ENCODE measurements around the gene TBC1D9B.
A peak's percentile ranks its signal among the peaks of the same experiment; 100 is the strongest.

Gene TBC1D9B

DNA sequence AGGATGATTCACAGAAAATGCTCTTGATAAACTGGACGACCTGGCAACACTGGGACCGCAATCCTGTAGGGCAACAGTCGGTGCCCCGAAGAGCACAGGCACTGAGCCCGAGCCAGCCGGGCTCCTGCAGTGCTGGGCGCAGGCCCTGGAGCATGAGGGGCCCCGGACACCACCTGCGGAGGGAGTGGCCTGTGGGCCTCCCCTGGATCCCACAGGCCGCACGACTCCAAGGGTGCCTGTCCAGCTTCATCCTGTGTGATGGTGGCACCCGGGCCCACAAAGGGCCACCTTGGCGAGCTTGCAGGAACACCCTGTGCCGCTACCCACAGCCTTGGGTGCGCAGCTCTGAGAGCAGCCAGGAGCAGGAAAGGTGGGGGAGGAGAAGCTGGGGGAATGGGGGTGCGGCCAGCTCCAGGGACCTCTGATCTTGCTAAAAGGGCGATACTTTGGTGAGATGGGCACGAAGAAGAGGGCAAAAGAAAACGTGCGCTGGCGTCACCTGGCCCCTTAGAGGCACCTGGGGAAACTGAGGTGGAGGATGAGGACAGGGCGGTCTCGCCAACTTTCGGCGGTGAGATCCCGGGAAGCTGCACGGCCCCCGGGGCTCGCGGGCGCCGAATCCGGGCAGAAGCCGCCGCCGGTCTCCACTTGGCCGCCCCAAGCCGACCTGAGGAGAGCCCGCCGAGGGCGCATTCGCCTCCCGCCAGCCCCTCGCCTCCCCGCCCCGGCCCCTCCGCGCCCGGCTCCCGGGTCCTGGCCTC lies 722 bp downstream of the TBC1D9B start:
- no peak for DNase-seq (ENCODE audit: low spot score)

DNA sequence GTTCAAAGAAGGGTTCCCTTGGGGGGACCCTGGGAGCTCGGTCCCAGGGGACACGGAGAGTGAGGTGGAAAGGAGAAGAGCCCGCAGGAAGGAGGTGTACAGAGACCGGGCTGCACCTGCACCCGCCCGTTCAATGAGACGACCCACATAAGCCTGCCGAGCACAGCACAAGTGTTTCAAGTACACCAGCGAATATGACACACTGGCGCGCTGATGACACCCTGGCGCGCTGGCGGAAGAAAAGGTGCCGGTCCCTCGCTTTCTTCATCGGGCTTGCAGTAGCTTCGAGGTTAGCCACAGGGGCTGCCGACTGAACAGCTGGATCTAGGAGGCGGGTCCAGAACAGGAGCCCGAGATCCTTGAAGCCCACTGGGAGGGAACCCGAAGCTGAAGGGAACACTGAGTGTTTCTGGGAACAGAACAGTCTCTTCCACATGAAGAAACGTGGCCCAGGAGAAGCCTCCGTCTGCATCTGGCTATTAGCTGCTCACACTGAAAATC lies 1.4 kb downstream of the TBC1D9B start:
- DNase-seq (ENCODE audit: low spot score) = no peak

DNA sequence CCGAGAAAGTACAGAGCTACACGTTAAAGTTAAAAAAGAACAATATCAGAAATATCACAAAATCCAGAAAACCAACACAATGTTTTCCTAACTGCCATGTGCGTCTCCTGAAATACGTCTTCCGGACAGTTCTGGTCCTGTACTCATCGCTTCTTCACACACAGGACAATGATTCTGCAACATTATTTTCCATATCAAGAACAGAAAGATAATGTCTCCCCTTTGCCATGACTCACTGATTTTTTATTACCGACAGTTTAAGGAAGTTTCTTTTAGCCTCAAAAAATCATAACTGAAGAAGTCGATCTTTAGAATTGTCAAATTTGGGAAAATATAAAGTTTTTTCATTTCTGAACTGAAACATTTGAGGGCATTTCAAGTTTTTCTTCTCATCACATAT lies 2.5 kb downstream of the TBC1D9B start:
- DNase-seq (ENCODE audit: low spot score) = no peak

DNA sequence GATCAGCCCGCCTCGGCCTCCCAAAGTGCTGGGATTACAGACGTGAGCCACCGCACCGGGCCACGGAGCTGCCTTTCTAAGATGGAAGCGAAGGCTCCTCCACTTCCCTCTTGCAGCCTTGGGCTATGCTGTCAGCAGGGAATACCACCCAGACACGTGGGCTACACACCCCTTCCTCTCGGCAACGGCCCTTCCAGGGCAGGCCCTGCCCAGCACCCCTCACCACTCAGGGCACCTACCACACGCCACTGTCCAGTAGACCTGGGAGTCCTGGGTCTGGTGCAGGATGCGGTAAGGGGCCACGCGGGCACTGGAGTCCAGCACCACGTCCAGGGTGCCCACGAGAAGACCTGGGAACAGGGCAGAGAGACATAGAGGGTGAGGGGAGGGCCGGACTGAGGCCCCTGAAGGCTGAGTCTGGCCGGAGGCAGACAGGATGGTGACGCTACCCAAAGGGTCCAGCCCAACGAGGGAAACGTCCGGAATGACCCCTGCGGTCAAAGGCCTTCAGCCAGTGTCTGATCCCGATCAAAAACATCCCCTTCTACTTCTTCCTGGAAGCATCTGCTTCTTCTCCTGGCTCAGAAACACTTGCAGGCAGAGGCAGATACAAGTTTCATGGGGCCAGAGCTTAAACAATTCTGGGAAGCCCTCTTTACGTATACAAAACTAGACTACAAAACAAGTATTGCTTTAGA lies 3.1 kb downstream of the TBC1D9B start:
- DNase-seq (ENCODE audit: low spot score) = no peak

DNA sequence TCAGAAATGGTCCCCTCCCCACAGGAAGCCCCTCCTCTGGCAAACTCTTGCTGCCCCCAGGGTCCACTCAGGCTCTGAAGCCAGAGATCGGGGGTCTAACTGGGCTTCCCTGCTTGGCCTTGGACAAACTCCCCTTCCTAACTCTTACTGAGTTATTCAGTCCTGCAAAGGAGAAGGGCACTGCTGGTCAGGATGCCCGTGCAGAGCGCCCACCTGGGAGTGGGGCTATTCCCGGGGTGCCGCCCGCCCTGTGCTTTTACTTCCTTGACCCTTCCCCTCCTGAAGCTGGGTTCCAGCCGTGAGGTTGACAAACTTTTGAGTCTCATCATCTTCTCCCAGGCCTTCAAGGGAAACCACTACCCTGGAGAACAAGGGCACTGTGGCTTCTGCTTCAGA lies 4.9 kb downstream of the TBC1D9B start:
- no peak for DNase-seq (ENCODE audit: low spot score)

DNA sequence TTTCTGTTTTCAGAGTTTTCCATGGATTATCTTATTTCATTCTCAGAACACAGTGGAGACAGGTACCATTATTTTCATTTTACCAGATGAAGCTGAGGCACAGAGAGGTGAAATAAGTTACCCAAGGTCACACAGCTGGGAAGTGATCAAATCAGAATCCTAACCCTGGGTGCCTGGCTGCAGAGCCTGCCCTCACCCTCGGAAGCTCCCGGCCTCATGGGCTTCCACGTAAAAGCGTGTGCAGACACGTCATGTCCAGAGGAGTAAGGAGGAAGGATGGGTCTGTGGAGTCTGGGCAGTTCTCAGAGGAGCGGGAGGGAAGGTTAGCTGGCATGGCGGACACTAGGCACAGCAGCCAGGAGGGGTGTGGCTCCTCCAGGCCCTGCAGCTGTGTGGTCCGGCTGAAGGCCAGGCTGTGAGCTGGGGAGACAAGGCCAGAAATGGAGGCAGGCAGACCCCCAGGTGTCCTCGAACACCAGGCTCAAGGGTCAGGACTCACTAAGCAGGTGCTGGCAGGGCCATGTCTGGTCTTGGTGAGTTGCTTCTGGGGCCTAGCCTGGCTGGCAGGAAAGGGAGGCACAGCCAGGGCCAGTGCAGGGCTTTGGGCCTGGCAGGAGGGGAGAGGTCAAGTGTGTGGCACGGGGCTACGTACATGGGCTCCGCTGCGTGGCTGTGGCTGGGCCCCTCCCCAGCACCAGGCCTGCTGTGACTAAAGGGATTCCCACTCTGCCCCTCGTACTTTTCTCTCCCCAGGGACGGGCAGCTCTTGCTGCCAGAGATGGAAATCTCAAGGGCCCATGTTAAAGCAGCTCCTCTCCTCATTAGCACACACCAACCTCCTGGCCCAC lies 5.6 kb downstream of the TBC1D9B start:
- no peak for DNase-seq (ENCODE audit: low spot score)

DNA sequence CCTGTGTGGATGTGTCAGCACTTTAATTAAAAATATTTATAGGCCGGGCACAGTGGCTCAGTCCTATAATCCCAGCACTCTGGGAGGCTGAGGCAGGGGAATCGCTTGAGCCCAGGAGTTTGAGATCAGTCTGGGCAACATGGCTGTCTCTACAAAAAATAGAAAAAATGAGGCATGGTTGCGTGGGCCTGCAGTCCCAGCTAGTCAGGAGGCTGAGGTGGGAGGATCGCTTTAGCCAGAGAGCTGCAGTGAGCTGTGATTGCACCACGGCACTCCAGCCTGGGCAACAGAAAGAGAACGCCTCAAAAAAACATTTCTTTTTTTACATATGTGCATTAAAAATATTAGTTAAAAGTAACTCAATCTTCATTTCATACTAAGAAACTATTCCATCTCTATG lies 6.2 kb downstream of the TBC1D9B start:
- DNase-seq (ENCODE audit: low spot score) = no peak

DNA sequence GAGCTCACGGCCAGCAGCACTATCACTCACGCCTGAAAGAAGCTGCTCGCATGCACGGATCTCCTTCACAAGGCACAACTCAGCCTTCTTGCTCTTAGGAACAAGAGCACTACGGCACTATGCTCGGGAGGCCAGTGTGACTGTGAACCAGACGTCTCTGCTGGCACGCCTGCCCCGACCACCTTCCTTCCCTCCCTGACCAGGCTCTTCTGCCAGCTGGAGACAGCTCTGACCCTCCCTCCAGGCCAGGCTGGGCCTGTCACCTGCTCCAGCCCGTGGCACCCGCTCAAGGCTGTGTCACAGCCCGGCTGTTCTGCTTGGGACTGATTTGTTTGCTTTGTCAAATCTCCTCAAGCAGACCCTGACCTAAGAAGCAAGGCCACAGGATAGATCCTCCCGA lies 7.0 kb downstream of the TBC1D9B start:
- peak; percentile 61 for DNase-seq (ENCODE audit: low spot score)

DNA sequence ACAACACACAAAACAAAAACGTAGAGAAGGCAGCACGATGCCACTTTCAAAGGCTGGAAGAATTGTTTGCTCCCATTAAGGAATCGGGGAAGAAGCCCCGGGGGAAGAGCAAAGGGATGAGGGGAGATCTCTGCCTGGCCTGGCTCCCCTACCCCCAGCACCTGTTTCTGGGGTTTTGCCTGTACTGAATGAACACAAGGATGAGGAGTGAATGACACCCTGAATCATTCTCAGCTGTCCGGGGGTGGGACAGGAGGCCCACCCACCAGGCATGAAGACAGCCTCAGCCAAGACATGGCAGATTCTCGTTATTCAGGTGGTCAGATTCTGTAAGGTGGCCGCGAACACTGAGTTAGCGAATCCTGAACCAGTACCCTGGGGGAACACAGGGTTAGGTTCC lies 7.5 kb downstream of the TBC1D9B start:
- no peak for DNase-seq (ENCODE audit: low spot score)

DNA sequence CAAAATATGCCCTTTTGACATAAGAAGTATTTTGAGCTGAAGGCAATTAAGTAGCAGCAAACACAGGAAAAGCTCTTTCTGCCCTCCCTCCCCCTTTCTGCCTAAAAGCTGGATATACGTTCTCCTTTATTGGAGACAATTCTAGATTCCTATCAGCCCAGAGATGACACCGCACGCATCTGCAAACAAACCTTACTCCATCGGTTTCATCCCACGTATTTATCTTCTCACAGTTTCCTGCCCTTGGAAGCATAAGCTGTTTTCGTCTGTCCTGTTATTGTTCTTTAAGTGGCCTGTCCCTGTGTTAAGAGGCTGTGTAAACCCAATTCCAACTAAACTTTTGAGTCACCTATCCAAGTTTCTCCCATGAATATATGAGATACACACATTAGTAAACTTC lies 11.8 kb downstream of the TBC1D9B start:
- no peak for DNase-seq (ENCODE audit: low spot score)

DNA sequence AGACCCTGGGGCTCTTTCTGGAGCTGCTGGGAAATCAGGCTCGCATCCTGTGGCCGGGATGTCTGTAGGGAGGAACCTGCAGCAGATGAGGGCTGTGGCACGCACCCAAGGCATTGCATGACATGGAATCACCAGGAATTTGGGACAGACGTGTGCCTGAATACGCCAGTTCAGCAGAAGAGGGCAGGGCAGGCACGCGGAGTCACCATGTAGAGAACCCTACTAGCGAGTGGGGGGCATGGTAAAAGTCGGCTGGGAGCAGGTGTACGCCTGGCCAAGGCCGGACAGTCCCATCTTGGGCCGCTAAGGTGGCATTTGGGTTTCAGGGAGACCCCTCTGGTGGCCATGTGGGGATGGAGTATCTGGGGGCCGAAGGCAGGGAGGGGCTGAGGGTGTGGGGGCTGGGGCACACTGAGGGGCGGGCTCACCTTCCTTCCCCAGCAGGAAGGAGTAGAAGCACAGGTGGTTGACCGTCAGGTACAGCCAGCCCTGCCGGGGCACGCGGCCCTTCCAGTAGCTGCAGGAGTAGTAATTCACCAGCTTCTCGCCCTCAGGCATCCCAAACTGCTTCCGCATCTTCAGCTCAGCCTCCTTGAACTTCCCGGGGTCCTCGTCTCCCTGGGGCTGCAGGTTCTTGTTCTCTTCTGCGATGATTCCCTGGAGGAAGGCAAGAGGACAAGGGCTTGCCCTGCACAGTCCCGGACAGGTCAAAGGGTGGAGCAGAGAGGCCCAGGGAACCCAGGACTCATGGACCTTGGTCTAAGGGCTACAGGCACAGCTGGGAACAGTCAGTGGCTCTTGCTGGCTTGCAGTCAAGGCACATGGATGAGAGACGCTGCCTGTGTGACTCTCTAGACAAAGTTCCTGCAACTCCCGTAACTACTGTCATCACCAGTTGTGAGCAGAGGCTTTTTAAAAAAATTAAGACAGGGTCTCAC lies 13.5 kb downstream of the TBC1D9B start:
- DNase-seq (ENCODE audit: low spot score) = no peak

DNA sequence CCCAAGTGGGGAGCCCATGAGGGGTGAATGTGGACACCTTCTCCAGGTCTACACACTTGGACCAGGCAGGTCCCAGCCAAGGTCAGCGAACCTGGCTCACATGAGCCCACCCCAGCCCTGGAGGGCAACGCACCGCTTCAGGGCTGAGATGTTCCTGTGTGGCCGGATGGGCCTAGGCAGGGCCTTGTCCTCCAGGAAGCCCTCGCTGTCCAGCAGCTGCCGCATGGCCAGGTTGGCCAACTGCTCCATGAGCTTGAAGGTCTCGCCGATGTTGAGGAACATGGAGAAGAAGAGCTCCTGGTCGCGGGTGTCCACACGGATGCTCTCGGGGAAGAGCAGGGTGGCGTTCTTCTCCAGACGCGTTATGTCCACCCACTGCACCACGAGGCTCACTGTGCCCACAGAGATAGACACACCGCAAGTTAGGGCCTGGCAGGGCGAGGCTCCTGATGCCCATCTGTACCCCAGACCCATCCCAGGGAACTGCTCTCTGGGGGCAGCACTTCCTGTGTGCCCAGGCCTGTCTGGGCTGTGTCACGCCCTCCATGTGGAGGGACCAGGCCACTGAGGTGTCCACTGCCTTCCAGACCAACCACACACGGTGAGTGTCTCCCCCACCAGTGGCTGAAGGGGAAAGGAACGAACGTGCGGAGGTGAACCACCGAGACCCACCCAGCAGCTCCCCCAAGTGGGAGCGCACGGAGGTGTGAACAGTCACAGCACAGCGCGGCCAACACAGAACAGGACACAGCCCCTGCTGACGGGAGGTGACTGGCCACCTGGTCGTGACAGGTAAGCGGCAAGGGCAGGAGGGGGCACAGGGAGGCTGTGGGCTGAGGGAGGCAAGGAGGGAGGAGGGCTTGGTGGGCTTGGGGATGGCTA lies 14.4 kb downstream of the TBC1D9B start:
- no peak for DNase-seq (ENCODE audit: low spot score)

DNA sequence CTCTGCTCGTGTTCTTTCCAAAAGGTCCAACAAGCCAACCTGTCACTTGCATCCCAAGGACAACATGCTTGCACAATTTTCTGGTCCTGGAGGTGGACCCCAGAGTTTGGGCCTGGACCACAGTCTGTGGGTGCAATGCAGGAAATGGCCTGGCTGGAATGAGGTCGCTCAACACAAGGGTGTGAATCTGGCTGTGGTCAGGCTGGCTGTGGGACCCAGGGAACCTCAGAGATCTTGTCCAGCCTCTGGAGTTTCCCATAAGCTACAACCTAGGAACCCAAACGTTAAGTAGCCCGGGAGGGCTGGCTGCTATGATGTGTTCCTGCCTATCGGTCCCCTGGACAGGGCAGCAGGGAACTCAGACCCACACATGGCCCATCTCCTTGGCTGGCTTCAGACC lies 15.4 kb downstream of the TBC1D9B start:
- no peak for DNase-seq (ENCODE audit: low spot score)

DNA sequence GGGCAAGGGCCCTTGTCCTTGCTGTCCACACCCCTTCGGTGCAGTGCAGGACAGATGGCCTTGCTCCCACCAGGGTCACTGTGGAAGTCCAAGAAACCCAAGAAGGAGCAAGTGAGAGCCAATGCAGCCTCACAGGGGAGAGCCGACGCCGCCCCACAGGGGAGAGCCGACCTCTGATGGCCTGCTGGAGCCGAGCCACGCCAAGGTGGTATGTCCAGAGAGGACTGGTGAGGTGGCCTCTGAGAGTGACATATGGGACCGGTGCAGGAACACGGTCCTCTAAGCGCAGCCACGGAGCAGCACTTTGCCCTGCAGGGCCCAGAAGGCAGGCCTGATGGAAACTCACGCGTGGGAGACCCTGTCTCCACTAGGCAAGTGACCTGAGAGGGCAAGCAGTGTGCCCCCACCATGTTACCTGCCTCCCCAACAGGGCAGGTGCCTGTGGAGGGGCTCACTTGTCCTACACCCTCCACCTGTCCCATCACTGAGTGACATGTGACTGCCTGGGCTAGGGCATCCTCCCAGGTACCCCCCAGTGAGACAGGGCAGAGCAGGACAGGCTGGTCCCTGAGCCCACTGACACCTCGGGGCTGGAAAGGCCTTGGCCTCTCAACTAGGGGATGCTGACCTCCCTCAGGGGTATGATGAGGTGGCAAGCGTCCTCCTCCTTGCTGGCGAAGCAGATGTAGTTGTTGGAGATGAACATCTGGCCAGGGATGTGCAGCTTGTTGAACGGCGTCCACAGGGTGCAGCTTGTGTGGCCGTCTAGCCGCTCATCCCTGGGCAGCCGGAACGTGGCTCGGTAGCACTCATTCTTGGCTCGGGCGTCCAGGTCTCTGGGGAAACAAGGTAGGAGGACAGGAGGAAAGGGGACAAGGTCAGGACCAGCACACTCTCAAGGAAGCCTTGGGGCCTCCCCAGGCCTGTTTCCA lies 16.7 kb downstream of the TBC1D9B start:
- DNase-seq (ENCODE audit: low spot score) = no peak

DNA sequence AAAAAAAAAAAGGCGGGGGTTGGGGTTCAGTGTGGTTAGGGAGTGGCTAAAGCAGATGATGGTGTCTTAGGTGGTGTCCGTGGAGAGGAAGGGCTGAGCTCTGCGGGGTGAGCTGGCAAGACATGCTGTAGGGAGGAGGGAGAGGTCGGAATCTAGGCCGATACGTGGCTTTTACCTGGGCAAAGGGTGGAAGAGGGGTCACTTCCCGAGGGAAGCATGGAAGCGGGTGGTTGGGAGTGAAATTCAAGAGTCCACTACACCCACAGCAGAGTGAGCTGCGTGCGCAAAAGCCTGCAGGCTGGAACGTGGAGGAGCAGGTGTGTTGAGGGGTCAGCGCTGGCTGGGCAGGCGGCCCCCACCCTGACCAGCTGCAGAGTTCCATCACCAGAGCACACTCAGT lies 17.8 kb downstream of the TBC1D9B start:
- DNase-seq (ENCODE audit: low spot score) = no peak

DNA sequence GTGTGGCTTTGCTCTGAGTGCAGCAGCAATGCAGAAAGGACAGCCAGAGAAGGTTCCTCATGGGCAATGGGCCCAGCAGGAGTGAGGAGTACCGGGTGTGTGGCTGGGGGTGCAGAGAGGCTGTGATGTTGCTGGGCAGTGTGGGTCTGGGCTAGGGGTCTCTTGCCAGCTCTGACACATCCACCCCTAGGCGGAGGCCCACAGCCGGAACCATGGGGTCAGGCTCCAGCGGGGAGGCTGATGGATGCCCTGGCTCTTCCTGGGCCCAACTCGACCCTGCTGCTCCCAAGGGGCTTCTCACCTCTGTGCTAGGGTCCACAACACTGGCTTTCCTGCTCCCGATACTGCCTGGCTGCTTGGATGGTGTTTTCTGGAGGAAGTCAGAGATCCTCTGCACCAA lies 19.9 kb downstream of the TBC1D9B start:
- DNase-seq (ENCODE audit: low spot score) = no peak

DNA sequence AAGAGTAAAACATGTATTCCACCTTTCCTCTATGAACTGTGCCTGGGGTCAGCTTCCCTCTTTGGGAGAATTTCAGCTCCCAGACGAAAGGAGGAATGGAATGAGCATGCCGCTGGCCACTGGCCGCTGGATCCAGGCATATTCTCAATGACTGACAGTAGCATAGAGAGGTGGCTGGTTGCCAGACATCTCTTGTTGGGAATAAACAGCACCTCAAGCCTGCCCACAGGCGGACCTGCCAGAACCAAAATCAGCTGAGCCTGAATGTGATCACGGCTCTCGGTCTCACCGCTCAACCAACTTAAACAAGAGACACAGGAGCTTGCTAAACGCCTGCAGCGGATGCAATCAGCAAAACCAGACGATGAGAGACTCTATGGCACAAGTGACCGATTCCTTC lies 20.6 kb downstream of the TBC1D9B start:
- DNase-seq (ENCODE audit: low spot score) = no peak

DNA sequence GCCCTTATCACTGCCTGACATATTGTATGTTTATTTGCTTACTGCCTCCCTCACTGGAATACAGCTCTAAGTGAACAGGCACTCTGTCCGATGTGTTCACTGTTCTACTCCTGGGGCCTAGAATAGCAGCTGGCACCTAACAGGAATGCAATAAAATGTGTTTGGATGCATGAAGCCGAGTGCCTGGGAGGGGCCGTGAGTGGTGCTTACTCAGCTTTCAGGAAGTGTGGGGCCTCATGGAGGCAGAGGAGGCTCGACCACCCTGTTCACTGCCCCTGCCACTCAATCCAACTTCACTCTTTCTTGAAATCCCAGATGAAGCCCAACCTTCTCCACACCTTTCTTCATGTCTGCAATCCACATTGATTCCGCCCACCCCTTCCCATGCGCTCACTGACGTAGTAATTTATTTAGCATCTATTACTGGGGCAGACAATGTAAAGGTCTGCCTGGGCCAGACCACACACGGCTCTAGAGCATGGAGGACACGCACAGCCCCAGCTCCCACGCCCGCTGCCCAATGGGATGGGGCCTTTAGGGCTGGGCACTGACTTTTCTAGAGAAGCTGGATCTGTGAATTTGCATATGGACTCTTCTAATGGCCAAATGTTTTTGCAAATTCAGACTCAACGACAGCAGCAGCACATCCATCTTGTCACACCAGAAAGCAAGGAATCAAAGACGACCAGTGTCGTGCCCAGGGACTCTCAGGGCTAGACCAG lies 21.3 kb downstream of the TBC1D9B start:
- no peak for DNase-seq (ENCODE audit: low spot score)

All from pons (tissue), 1 donor.